H1 (cell line): ENCODE measurements around the gene MGLL. TPM values are rescaled to one million over a fixed set of nuclear protein-coding genes. Genes with fewer than 3 reads are reported as not detected.

Experiments used
- CTCF ChIA-PET: fragments of 300-600 bp; sonication (Branson Sonifier 250); formaldehyde crosslinking; loops from one replicate; lab custom pipeline; 2021; ENCODE audit not compliant: partially characterized antibody; lab: Charles Lee
- POLR2A ChIA-PET: fragments of 300-600 bp; sonication (Branson Sonifier 250); formaldehyde crosslinking; loops from one replicate; lab custom pipeline; 2021; ENCODE audit warnings: inconsistent platforms; ENCODE audit not compliant: partially characterized antibody; lab: Charles Lee
- DNase-seq, 2 experiments: peaks; one replicate each; pipeline versions ENCODE4 v3.0.0 to v3.0.0-alpha.2; 2010 to 2022; ENCODE audit warnings: low spot score in 2 of 2, low read depth in 1 of 2, mixed read lengths in 1 of 2
- FAIRE-seq: peaks from 2 replicates; lab custom pipeline; 2011; peaks lifted over from hg19 to GRCh38; lab: Jason Lieb, UNC
- H2AFZ ChIP-seq: 2 replicates; pipeline ENCODE4 v1.8.1; 2012; ENCODE audit warnings: low read length, inconsistent platforms
- H2AK5ac ChIP-seq: 2 replicates; pipeline ENCODE4 v1.6.1; 2013; ENCODE audit warnings: low read depth, low read length
- H2BK120ac ChIP-seq: replicated peaks from 2 replicates; pipeline ENCODE3; 2013; ENCODE audit warnings: low read depth, low read length, inconsistent platforms
- H2BK12ac ChIP-seq: 2 replicates; pipeline ENCODE4 v1.6.1; 2013; ENCODE audit warnings: low read depth, low read length
- H2BK15ac ChIP-seq: 2 replicates; pipeline ENCODE4 v1.6.1; 2013; ENCODE audit warnings: low read length
- H2BK20ac ChIP-seq: 2 replicates; pipeline ENCODE4 v1.6.1; 2013; ENCODE audit warnings: low read length
- H2BK5ac ChIP-seq: 2 replicates; pipeline ENCODE4 v1.6.1; 2013; ENCODE audit warnings: low read depth, low read length
- H3K14ac ChIP-seq: 2 replicates; pipeline ENCODE4 v1.6.1; 2013; ENCODE audit warnings: inconsistent platforms; ENCODE audit not compliant: insufficient read length
- H3K18ac ChIP-seq: 2 replicates; pipeline ENCODE4 v1.6.1; 2013; ENCODE audit warnings: low read length; ENCODE audit errors: extremely low read depth
- H3K23ac ChIP-seq: 2 replicates; pipeline ENCODE4 v1.6.1; 2013; ENCODE audit warnings: inconsistent platforms; ENCODE audit not compliant: insufficient read length
- H3K23me2 ChIP-seq: 2 replicates; pipeline ENCODE4 v1.6.1; 2013; ENCODE audit warnings: low read depth, low read length
- H3K27ac ChIP-seq: 2 replicates; pipeline ENCODE4 v1.6.1; 2011; ENCODE audit warnings: low read depth, low read length, inconsistent platforms
- H3K27me3 ChIP-seq, 4 experiments: replicated peaks in 1 of 4; 1 replicate in 1 of 4; 2 replicates in 3 of 4; pipeline versions ENCODE4 v1.6.1 to v1.8.1; 2011 to 2013; ENCODE audit warnings: low read length in 3 of 4, mild to moderate bottlenecking in 3 of 4, inconsistent platforms in 2 of 4, mixed read lengths in 2 of 4, moderate library complexity in 1 of 4; ENCODE audit not compliant: control insufficient read depth in 3 of 4, insufficient read depth in 3 of 4; ENCODE audit errors: extremely low read depth in 1 of 4
- H3K36me3 ChIP-seq, 4 experiments: 2 replicates each; pipeline versions ENCODE4 v1.6.1 to v1.8.1; 2011 to 2013; ENCODE audit warnings: mild to moderate bottlenecking in 4 of 4, low read length in 3 of 4, moderate library complexity in 2 of 4, control low read depth in 1 of 4, inconsistent platforms in 1 of 4; ENCODE audit not compliant: insufficient read depth in 4 of 4, control insufficient read depth in 2 of 4
- H3K4ac ChIP-seq: replicated peaks from 2 replicates; pipeline ENCODE3; 2013; ENCODE audit warnings: low read length, low read depth, mixed read lengths, inconsistent platforms; ENCODE audit not compliant: insufficient read length
- H3K4me1 ChIP-seq, 4 experiments: replicated peaks in 1 of 4; 1 replicate in 1 of 4; 2 replicates in 3 of 4; pipeline versions ENCODE4 v1.6.1 to v1.8.1; 2011 to 2013; ENCODE audit warnings: low read length in 3 of 4, inconsistent platforms in 2 of 4, mixed read lengths in 1 of 4; ENCODE audit not compliant: insufficient read depth in 4 of 4, control insufficient read depth in 3 of 4
- H3K4me2 ChIP-seq, 2 experiments: 2 replicates each; pipeline versions ENCODE4 v1.6.1 to v1.8.1; 2011 to 2013; ENCODE audit warnings: low read depth in 2 of 2, low read length in 2 of 2, control low read depth in 1 of 2, inconsistent platforms in 1 of 2, mild to moderate bottlenecking in 1 of 2; ENCODE audit not compliant: insufficient read depth in 1 of 2
- H3K4me3 ChIP-seq, 4 experiments: fragments of 200-600, 300-600 bp in 1 of 4; sonication (generic), shearing (Covaris generic), sonication (Bioruptor Twin) in 1 of 4; 2 replicates each; pipeline versions ENCODE4 v1.5.1 to v1.8.1; 2011 to 2016; ENCODE audit warnings: low read length in 4 of 4, low read depth in 3 of 4, control low read depth in 2 of 4, inconsistent platforms in 2 of 4, mild to moderate bottlenecking in 2 of 4, mixed read lengths in 1 of 4, moderate library complexity in 1 of 4; ENCODE audit not compliant: insufficient read depth in 2 of 4; ENCODE audit errors: extremely low read depth in 1 of 4
- H3K56ac ChIP-seq: replicated peaks from 2 replicates; pipeline ENCODE3; 2013; ENCODE audit warnings: low read depth, mild to moderate bottlenecking, mixed read lengths, low read length, inconsistent platforms; ENCODE audit not compliant: insufficient read length
- H3K79me1 ChIP-seq: 2 replicates; pipeline ENCODE4 v1.6.1; 2013; ENCODE audit warnings: low read depth, low read length, control low read depth
- H3K79me2 ChIP-seq, 2 experiments: 2 replicates each; pipeline versions ENCODE4 v1.6.1 to v1.8.1; 2012 to 2013; ENCODE audit warnings: low read length in 2 of 2, mild to moderate bottlenecking in 2 of 2, inconsistent platforms in 1 of 2; ENCODE audit not compliant: insufficient read depth in 2 of 2, control insufficient read depth in 1 of 2
- H3K9ac ChIP-seq, 4 experiments: replicated peaks in 1 of 4; 1 replicate in 1 of 4; 2 replicates in 3 of 4; pipeline versions ENCODE4 v1.6.1 to v1.8.1; 2011 to 2013; ENCODE audit warnings: low read depth in 3 of 4, low read length in 3 of 4, control low read depth in 2 of 4, mild to moderate bottlenecking in 2 of 4, moderate library complexity in 2 of 4, inconsistent platforms in 1 of 4; ENCODE audit errors: extremely low read depth in 1 of 4
- H3K9me3 ChIP-seq, 2 experiments: 2 replicates each; pipeline versions ENCODE4 v1.6.1 to v1.8.1; 2012 to 2013; ENCODE audit warnings: mild to moderate bottlenecking in 2 of 2, moderate library complexity in 2 of 2, control low read depth in 1 of 2, inconsistent platforms in 1 of 2, low read depth in 1 of 2, low read length in 1 of 2, mixed read lengths in 1 of 2; ENCODE audit not compliant: insufficient read depth in 2 of 2
- H4K20me1 ChIP-seq, 2 experiments: replicated peaks in 1 of 2; 2 replicates each; pipeline versions ENCODE3 to v1.8.1; 2011 to 2013; ENCODE audit warnings: inconsistent platforms in 2 of 2, low read length in 2 of 2, mild to moderate bottlenecking in 1 of 2; ENCODE audit not compliant: insufficient read depth in 2 of 2, control insufficient read depth in 1 of 2
- H4K5ac ChIP-seq: 2 replicates; pipeline ENCODE4 v1.6.1; 2013; ENCODE audit warnings: low read length, low read depth, mixed read lengths, inconsistent platforms; ENCODE audit not compliant: insufficient read length
- H4K8ac ChIP-seq: 2 replicates; pipeline ENCODE4 v1.8.0; 2013; ENCODE audit warnings: mild to moderate bottlenecking, moderate library complexity, low read length, inconsistent platforms; ENCODE audit not compliant: insufficient read depth; ENCODE audit errors: extremely low read depth
- H4K91ac ChIP-seq: replicated peaks from 2 replicates; pipeline ENCODE3; 2013; ENCODE audit warnings: low read length, mixed read lengths, inconsistent platforms; ENCODE audit not compliant: insufficient read length
- EZH2 ChIP-seq: fragments of 200-600 bp; sonication (generic); IDR thresholded peaks from 2 replicates; pipeline ENCODE4 v1.7.1; 2012; ENCODE audit warnings: low read depth, mild to moderate bottlenecking, moderate library complexity, low read length, inconsistent platforms; ENCODE audit not compliant: severe bottlenecking
- WGBS, 2 experiments: shearing (Covaris generic) in 1 of 2; methylation state at CpG; one replicate each; pipeline versions ENCODE4 v1.1.6 to v1.1.7; 2013 to 2015; ENCODE audit warnings: low lambda C conversion rate in 2 of 2, mixed read lengths in 2 of 2, inconsistent platforms in 1 of 2, low coverage in 1 of 2, missing lambda C conversion rate in 1 of 2; ENCODE audit not compliant: insufficient replicate concordance in 2 of 2, insufficient coverage in 1 of 2, insufficient read length in 1 of 2; ENCODE audit errors: extremely low coverage in 1 of 2, missing lambda C conversion rate in 1 of 2; 5-methylcytosine and 5-hydroxymethylcytosine counted together
- polyA plus RNA-seq, 7 experiments: library from polyadenylated mRNA; depleted of rRNA in 3 of 7; stranded (reverse) in 5 of 7; unstranded in 2 of 7; fragments of >200 nt in 5 of 7; fragments of 200-250 nt in 2 of 7; gene quantifications; 1 replicate in 5 of 7; 2 replicates in 1 of 7; 4 replicates in 1 of 7; pipeline versions ENCODE4 v1.2.1 to v1.2.3, GENCODE V29; 2011 to 2013; ENCODE audit warnings: missing spikeins in 2 of 7, mixed read lengths in 2 of 7
- total RNA-seq: library from RNA; stranded (reverse); fragmentation: NEBNext Ultra II Directional; extraction: Animal tissue kit (Norgen Biotek cat#: 25700); gene quantifications from 2 replicates; pipeline ENCODE4 v1.2.1, GENCODE V29; 2021
- TF ChIP-seq, protein P1 (sequence below): IDR thresholded peaks from 2 replicates; pipeline ENCODE4 v1.6.1; 2011; ENCODE audit warnings: low read depth, mild to moderate bottlenecking, low read length; ENCODE audit not compliant: insufficient read depth

Gene MGLL
- total and polyA plus RNA-seq, 2 of the 8 experiments (the other 6 are each of a cell fraction or from before 2014, with no cell fraction given), result 0.05 to 0.34 TPM

DNA sequence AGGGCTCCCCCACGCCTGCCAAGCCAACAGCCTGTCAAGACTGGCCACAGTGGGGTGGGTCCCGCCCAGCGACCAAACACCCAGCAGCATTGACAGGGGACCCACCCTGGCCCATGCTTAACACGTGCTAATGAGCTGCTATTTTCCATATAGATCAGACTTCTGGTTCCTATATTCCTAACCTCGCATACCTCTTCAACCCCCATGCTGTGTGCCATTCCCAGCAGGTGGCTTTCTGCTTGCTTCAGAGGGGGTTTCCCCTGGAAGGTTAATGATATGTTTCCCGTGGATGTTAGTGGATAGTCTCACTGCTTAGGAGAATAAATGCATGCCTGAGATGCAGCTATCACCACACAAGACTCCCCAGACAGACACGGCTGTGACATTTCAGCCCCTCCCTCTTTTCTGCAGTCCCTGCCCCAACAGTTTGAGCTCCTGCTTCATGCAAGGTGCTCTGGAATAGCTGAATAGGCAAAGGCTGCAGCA, 37.9 kb upstream of the MGLL start:
- H3K14ac ChIP-seq, result no peak overlapping the region
- CTCF ChIA-PET, result interaction anchor here (0.7 to 1.6 kb wide), 2 partner anchors 109 to 111 kb away, joined by 3 read pairs; no protein-coding TSS in a partner anchor
- FAIRE-seq (peak; percentile 32), DNase-seq (no peak)
- no peak overlapping the region for H3K9ac ChIP-seq
- no peaks in the 10 kb centered on the region for H3K79me1 ChIP-seq
- H4K20me1 ChIP-seq, result no peaks in the 10 kb centered on the region
- no peak overlapping the region for H2BK12ac ChIP-seq
- no peak overlapping the region for H2AFZ ChIP-seq
- H3K36me3 ChIP-seq, result no peaks in the 10 kb centered on the region
- H3K4me2 ChIP-seq, result 0 out of 4 replicates have a peak overlapping the region, but pooled peaks of 1 of the 2 experiments have one; percentile 3
- H2BK20ac ChIP-seq, result no peak overlapping the region
- H3K56ac ChIP-seq, result no peak overlapping the region
- H3K4me3 ChIP-seq, result no peak overlapping the region
- no peak overlapping the region for H3K23ac ChIP-seq
- 61% methylated on average over 7 of the region's 7 CpGs; no CpG with 5 or more reads in 1 of the 2 experiments for WGBS, 2 experiments
- H2BK5ac ChIP-seq, result no peak overlapping the region
- H2AK5ac ChIP-seq, result no peak overlapping the region
- H3K4ac ChIP-seq, result no peak overlapping the region
- no peak overlapping the region for H2BK120ac ChIP-seq
- no peaks in the 10 kb centered on the region for H3K9me3 ChIP-seq
- no peak overlapping the region for H4K5ac ChIP-seq
- no peak overlapping the region for H4K8ac ChIP-seq
- H3K4me1 ChIP-seq, result peaks cover 0 to 3% (median 1%) of the 10 kb centered on the region in 4 experiments; a peak in 3 of 7 replicates
- no peak overlapping the region for H3K18ac ChIP-seq
- no peak overlapping the region for H2BK15ac ChIP-seq
- H3K27me3 ChIP-seq, result no peaks in the 10 kb centered on the region
- H3K27ac ChIP-seq, result no peak overlapping the region
- no peak for TF ChIP-seq EZH2
- TF ChIP-seq, protein P1, sequence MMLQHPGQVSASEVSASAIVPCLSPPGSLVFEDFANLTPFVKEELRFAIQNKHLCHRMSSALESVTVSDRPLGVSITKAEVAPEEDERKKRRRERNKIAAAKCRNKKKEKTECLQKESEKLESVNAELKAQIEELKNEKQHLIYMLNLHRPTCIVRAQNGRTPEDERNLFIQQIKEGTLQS, result no peak
- no peaks in the 10 kb centered on the region for H3K23me2 ChIP-seq
- POLR2A ChIA-PET, result no interaction called here
- H3K79me2 ChIP-seq, result no peaks in the 10 kb centered on the region
- H4K91ac ChIP-seq, result no peak overlapping the region
